PFSK-1 (cell line): ENCODE measurements around the gene INS.

Source experiments
- POLR2AphosphoS5 ChIP-seq: IDR thresholded peaks from 2 replicates; pipeline ENCODE4 v1.6.1; 2012; ENCODE audit warnings: low read depth, mild to moderate bottlenecking, control low read depth, low read length, moderate library complexity
- TAF1 ChIP-seq: IDR thresholded peaks from 2 replicates; pipeline ENCODE4 v1.6.1; 2012; ENCODE audit warnings: low read length, control low read depth, borderline replicate concordance; ENCODE audit not compliant: insufficient read depth
- TF ChIP-seq, protein P1 (sequence below), 2 experiments: IDR thresholded peaks; 2 replicates each; pipeline versions ENCODE4 v1.6.1 to v1.8.0; 2011 to 2012; ENCODE audit warnings: low read depth in 2 of 2, low read length in 2 of 2, control low read depth in 1 of 2, inconsistent platforms in 1 of 2, mild to moderate bottlenecking in 1 of 2, moderate library complexity in 1 of 2; ENCODE audit not compliant: insufficient read depth in 1 of 2

DNA sequence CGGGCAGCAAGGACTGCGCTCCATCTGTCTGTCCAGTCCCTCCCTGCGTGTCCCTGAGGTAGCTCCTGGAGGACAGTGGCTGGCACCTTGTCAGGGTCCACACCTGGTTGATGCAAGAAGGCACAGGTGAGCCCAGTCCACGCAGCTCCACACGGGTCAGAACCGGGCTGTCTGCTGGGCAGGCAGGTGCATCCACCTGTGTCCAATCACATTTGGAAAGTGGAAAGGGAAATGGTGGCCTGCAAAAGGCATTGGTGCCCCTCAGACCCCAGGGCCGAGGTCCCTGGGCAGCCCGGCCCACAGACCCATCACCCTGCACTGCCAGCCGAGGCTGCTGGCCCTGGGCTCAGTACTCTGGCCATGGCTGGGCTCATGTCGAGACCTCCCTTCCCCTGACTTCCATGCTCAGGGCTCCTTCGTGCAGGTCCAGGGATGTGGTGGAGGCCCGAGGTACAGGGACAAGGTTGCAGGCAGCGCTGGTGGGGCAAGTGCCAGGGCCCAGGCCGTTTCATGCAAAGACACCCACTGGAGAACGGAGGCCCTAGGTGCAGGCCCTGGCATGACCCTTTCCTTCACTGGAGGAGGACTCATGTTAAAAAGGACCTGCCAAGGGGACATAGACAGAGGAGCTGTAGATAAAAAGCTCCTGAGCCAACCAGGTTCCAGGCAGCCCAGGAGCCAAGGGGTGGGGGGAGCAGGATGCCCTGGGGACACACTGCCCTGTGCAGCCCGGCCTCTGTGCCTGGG lies 49.5 kb upstream of the INS start:
- no peak for TF ChIP-seq POLR2AphosphoS5
- no peak for TF ChIP-seq TAF1
- TF ChIP-seq, protein P1, sequence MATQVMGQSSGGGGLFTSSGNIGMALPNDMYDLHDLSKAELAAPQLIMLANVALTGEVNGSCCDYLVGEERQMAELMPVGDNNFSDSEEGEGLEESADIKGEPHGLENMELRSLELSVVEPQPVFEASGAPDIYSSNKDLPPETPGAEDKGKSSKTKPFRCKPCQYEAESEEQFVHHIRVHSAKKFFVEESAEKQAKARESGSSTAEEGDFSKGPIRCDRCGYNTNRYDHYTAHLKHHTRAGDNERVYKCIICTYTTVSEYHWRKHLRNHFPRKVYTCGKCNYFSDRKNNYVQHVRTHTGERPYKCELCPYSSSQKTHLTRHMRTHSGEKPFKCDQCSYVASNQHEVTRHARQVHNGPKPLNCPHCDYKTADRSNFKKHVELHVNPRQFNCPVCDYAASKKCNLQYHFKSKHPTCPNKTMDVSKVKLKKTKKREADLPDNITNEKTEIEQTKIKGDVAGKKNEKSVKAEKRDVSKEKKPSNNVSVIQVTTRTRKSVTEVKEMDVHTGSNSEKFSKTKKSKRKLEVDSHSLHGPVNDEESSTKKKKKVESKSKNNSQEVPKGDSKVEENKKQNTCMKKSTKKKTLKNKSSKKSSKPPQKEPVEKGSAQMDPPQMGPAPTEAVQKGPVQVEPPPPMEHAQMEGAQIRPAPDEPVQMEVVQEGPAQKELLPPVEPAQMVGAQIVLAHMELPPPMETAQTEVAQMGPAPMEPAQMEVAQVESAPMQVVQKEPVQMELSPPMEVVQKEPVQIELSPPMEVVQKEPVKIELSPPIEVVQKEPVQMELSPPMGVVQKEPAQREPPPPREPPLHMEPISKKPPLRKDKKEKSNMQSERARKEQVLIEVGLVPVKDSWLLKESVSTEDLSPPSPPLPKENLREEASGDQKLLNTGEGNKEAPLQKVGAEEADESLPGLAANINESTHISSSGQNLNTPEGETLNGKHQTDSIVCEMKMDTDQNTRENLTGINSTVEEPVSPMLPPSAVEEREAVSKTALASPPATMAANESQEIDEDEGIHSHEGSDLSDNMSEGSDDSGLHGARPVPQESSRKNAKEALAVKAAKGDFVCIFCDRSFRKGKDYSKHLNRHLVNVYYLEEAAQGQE (IDR thresholded peaks at IDR 0.05; ENCODE audit: insufficient read depth in 1 of 2, low read depth in 2 of 2, low read length in 2 of 2), result no peak
